Measurements from ENCODE around the gene MYH6. TPM values are rescaled to one million over a fixed set of nuclear protein-coding genes. Genes with fewer than 3 reads are reported as not detected.

Gene MYH6
- total RNA-seq, 2 experiments from 2014 or later, result 0.05 TPM; not detected in 1

DNA sequence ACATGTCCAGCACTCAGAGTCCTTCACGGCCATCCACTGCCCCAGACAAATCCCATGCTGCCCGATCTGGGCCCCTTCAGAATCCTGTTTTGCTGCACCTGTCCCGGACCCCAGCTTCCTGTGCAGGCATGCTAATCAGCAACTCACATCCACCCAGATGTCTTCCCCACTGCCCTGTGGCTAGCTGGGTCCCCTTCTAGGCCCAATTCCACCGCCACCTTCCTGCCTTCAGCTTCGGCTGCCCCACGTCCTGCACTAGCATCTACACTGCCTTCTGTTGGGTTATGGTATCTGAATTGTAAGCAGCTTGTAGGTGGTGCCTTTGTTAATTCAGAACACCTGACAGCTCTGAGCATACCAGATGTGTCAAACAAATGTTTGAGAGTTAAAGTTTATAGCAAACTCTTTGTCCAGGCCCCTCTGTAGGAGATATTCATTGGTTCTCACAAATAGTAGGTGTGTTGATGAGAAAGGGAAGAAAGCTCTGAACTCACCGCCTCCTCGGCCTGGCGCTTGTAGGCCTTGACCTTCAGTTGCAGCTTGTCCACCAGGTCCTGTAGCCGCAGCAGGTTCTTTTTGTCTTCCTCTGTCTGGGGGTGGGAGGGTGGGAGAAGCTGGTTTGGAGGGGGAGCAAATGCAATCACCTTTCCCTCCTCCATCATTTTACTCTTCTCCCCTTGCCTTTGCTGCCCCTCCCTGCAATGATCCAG, 25.2 kb downstream of the MYH6 start:
- POLR2A ChIA-PET, result no interaction called here
- Mint-ChIP-seq H3K9me3 (no peaks in the 10 kb centered on the region), H3K27me3 (peaks cover 7% of the 10 kb centered on the region), H3K4me1 (ENCODE audit: low read depth) (no peaks in the 10 kb centered on the region), H3K4me3 (no peak overlapping the region), H3K27ac (no peak overlapping the region), H3K36me3 (no peaks in the 10 kb centered on the region)
- CTCF ChIA-PET, result interaction anchor here (0.8 to 6.1 kb wide), 5 partner anchors 11 to 263 kb away, joined by 3 to 108 read pairs (median 3); no protein-coding TSS in a partner anchor
- DNase-seq, result no peak
- intact Hi-C loops (cut with micrococcal nuclease), result no loop called here

DNA sequence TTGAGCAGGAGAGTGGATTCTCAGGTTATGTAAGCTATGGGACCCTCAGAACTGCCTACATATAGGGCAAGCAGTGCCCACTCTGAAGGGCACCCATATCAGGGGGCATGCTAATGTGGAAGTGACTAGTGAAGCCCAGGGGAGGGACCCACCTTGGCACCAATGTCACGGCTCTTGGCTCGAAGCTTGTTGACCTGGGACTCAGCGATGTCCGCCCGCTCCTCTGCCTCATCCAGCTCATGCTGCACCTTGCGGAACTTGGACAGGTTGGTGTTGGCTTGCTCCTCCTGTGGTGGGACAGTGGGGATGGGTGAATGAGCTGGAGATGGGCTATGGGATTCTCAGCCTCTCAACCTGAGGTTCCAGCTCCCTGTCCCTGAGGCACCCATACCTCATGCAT, 25.8 kb downstream of the MYH6 start:
- Mint-ChIP-seq H3K4me1 (ENCODE audit: low read depth) (no peaks in the 10 kb centered on the region), H3K27me3 (peaks cover 7% of the 10 kb centered on the region), H3K9me3 (no peaks in the 10 kb centered on the region), H3K27ac (no peak overlapping the region), H3K4me3 (no peak overlapping the region), H3K36me3 (no peaks in the 10 kb centered on the region)
- DNase-seq, result no peak
- intact Hi-C loops (cut with micrococcal nuclease), result no loop called here
- POLR2A ChIA-PET, result no interaction called here
- CTCF ChIA-PET, result interaction anchor here (0.7 to 6.1 kb wide), 6 partner anchors 12 to 262 kb away, joined by 3 to 108 read pairs (median 3); no protein-coding TSS in a partner anchor

DNA sequence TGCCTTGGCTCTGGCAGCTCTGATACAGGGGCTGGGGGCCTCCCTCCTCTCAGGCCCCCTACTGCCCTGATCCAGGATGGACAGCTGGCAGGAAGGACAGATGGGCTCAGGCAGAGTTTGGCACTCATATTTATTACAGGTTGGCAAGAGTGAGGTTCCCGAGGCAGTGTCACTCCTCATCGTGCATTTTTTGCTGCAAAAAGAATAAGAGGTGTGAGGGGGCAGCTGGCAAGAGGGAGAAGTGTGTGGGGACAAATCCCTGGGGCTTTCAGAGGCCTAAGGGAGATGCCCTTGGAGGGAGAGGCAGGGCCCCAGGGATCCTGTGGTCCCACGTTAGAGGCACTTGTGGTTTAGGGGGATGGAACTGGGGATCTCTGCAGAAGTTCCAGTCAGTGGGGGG, 26.2 kb downstream of the MYH6 start:
- ChIA-PET POLR2A (no interaction called here), CTCF (interaction anchor here (0.7 to 6.1 kb wide), 4 partner anchors 13 to 262 kb away, joined by 3 to 108 read pairs (median 4); no protein-coding TSS in a partner anchor)
- H3K36me3 Mint-ChIP-seq, result no peaks in the 10 kb centered on the region
- H3K4me3 Mint-ChIP-seq, result no peak overlapping the region
- no peaks in the 10 kb centered on the region for H3K4me1 Mint-ChIP-seq (ENCODE audit: low read depth)
- no peaks in the 10 kb centered on the region for H3K9me3 Mint-ChIP-seq
- no peak for DNase-seq
- intact Hi-C loops (cut with micrococcal nuclease), result no loop called here
- H3K27me3 Mint-ChIP-seq, result peaks cover 7% of the 10 kb centered on the region
- H3K27ac Mint-ChIP-seq, result no peak overlapping the region

DNA sequence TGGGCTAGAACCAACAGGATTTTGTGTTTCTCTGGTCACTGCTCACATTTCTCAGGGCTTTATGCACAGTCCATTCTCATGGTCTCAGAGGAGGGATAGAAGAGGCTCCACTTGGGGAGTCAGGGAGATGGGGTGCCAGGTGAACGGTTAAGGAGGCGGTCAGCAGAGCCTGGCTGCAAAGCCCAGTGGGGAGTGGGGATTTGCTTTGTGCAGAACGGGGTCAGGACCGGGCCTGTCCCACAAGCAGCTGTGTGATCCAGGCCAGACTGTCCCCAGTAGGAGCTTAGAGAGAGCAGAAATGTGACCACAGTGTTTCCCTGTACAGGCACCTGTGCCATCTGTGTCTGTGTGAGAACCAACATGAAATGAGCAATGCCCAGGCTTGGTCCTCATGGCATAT, 27.1 kb downstream of the MYH6 start:
- Mint-ChIP-seq H3K4me3 (no peak overlapping the region), H3K4me1 (ENCODE audit: low read depth) (no peaks in the 10 kb centered on the region), H3K36me3 (no peaks in the 10 kb centered on the region), H3K9me3 (no peaks in the 10 kb centered on the region), H3K27me3 (peaks cover 7% of the 10 kb centered on the region), H3K27ac (no peak overlapping the region)
- CTCF ChIA-PET, result interaction anchor here (1.0 to 6.1 kb wide), 20 partner anchors 8 to 261 kb away, joined by 3 to 108 read pairs (median 8); partner anchors contain the start of gene PABPN1
- no peak for DNase-seq
- POLR2A ChIA-PET, result interaction anchor here (1.0 kb wide), 1 partner anchor 56 kb away, joined by 3 read pairs; no protein-coding TSS in a partner anchor
- intact Hi-C loops (cut with micrococcal nuclease), result loop anchor here (1.0 kb wide), 2 partner anchors 53 to 116 kb away; no protein-coding TSS in a partner anchor

DNA sequence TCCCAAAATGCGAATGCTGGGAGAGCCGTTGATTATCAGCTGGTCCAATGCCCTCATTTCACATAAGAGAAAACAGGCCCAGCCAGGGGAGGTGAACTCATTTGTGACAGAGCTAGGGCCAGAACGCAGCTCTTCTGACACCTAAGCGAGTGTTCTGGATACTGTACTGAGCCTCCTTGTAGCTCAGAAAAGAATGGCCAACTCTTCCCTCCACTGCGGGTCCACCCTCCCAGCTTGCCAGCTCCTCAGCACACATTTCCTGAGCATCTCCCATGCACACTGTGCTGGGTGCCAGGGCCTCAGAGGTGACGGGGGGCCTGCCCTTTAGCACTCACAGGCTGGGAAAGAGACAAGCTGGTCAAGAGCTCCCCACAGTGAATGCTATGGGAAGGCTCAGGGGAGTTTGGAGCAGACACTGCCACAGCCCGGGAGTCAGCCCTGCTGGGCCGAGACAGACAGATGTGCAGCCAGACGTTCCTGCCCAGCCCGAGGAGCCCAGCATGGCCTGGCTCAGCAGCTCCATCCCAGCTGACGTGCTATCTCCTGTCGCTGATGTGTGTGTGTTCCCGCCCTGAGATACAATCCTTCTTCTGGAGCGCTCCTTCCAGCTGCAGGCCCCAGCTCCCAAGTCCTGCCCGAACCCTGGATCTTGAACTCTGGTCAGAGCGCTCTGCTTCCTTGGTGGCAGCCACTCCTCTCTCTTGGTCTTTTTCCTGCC, 27.7 kb downstream of the MYH6 start:
- H3K27ac Mint-ChIP-seq, result no peak overlapping the region
- no peaks in the 10 kb centered on the region for H3K4me1 Mint-ChIP-seq (ENCODE audit: low read depth)
- H3K36me3 Mint-ChIP-seq, result no peaks in the 10 kb centered on the region
- peaks cover 7% of the 10 kb centered on the region for H3K27me3 Mint-ChIP-seq
- no peak overlapping the region for H3K4me3 Mint-ChIP-seq
- CTCF ChIA-PET, result interaction anchor here (0.7 to 6.1 kb wide), 43 partner anchors 9 to 281 kb away, joined by 3 to 108 read pairs (median 5); partner anchors contain the start of genes PABPN1, PPP1R3E and SLC22A17
- POLR2A ChIA-PET, result interaction anchor here (0.9 to 1.0 kb wide), 2 partner anchors 53 to 55 kb away, joined by 3 read pairs; no protein-coding TSS in a partner anchor
- intact Hi-C loops (cut with micrococcal nuclease), result loop anchor here (1.0 kb wide), 2 partner anchors 52 to 115 kb away; no protein-coding TSS in a partner anchor
- no peak for DNase-seq
- no peaks in the 10 kb centered on the region for H3K9me3 Mint-ChIP-seq

DNA sequence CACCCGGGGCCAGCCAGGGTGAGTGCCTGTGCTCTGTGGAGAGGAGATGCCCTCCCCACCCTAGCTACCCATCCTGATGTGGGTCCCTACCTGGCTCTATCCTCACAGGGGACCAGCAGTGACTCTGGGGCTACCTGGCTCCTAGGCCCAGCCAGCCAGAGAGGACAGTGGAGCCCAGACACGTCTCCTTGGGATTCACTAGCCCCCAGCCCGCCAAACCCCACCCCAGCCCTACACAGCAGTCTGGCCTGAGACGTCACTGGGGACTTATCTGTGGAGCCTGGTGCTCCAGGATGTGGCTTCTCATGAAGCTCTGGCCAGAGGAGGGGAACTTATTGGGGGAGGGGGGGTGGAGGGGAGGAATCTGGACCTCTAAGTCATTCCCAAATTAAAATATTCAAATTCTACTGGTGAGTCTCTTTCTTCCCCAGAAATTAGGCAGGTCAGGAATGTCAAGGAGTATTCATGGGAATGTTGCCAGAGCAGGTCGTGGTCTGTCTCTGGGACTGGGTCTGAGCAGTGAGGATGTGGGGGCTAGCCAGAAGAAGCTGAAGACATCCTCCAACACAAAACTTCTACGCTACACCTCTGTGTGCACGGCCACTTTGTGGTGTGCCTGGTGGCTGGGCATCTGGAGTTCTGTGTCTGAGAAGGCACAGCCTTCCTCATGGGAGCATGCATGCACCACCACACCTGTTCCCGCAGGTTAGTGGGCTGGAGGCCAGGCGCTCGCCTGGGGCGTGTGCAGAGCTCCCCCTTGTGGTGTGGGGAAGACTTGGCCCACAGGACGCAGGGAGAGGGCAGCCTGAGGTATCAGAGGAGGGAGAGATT, 28.5 kb downstream of the MYH6 start:
- no peak overlapping the region for H3K27ac Mint-ChIP-seq
- ChIA-PET POLR2A (interaction anchor here (0.9 to 1.7 kb wide), 2 partner anchors 53 kb away, joined by 3 to 5 read pairs; no protein-coding TSS in a partner anchor), CTCF (interaction anchor here (0.7 to 6.1 kb wide), 43 partner anchors 9 to 280 kb away, joined by 3 to 108 read pairs (median 5); partner anchors contain the start of genes PABPN1, PPP1R3E and SLC22A17)
- no peaks in the 10 kb centered on the region for H3K4me1 Mint-ChIP-seq (ENCODE audit: low read depth)
- H3K36me3 Mint-ChIP-seq, result no peaks in the 10 kb centered on the region
- intact Hi-C loops (cut with micrococcal nuclease), result loop anchor here (1.0 kb wide), 2 partner anchors 51 to 114 kb away; no protein-coding TSS in a partner anchor
- H3K4me3 Mint-ChIP-seq, result no peak overlapping the region
- DNase-seq, result peak; percentile 73
- H3K27me3 Mint-ChIP-seq, result peaks cover 7% of the 10 kb centered on the region
- no peaks in the 10 kb centered on the region for H3K9me3 Mint-ChIP-seq

DNA sequence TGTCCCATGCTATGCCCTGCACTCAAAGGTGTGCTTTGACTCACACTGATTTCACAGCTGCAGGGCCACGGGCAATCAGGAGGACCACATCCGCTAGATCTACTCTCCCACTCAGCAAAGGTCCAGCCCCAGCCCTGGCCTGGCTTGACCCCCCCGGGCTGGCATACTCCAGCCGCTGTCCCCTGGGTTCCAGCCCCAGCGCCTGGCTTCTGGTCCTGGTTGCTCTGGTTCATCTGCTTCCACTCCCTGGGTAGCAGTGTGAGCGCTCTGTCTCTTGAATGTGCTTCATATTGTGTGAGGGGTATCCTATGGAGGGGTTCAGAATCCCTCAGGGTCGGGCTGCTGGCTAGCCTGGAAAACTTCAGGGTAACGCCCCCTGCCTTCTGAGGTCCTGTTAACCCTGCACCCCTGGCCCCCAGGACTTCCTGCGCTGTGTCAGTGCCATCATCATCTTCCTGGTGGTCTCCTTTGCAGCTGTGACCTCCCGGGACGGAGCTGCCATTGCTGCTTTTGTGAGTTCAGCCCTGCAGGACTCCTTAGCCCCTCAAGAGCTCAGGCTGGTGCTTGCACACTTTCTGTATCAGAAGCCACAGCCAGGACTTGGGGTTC, 29.4 kb downstream of the MYH6 start:
- Mint-ChIP-seq H3K27me3 (peaks cover 7% of the 10 kb centered on the region), H3K27ac (no peak overlapping the region), H3K36me3 (no peaks in the 10 kb centered on the region), H3K4me3 (no peak overlapping the region), H3K4me1 (ENCODE audit: low read depth) (no peaks in the 10 kb centered on the region), H3K9me3 (no peaks in the 10 kb centered on the region)
- CTCF ChIA-PET, result interaction anchor here (1.6 to 6.1 kb wide), 7 partner anchors 8 to 258 kb away, joined by 3 to 108 read pairs (median 9); no protein-coding TSS in a partner anchor
- POLR2A ChIA-PET, result interaction anchor here (1.7 kb wide), 1 partner anchor 52 kb away, joined by 5 read pairs; no protein-coding TSS in a partner anchor
- DNase-seq, result no peak
- intact Hi-C loops (cut with micrococcal nuclease), result no loop called here

DNA sequence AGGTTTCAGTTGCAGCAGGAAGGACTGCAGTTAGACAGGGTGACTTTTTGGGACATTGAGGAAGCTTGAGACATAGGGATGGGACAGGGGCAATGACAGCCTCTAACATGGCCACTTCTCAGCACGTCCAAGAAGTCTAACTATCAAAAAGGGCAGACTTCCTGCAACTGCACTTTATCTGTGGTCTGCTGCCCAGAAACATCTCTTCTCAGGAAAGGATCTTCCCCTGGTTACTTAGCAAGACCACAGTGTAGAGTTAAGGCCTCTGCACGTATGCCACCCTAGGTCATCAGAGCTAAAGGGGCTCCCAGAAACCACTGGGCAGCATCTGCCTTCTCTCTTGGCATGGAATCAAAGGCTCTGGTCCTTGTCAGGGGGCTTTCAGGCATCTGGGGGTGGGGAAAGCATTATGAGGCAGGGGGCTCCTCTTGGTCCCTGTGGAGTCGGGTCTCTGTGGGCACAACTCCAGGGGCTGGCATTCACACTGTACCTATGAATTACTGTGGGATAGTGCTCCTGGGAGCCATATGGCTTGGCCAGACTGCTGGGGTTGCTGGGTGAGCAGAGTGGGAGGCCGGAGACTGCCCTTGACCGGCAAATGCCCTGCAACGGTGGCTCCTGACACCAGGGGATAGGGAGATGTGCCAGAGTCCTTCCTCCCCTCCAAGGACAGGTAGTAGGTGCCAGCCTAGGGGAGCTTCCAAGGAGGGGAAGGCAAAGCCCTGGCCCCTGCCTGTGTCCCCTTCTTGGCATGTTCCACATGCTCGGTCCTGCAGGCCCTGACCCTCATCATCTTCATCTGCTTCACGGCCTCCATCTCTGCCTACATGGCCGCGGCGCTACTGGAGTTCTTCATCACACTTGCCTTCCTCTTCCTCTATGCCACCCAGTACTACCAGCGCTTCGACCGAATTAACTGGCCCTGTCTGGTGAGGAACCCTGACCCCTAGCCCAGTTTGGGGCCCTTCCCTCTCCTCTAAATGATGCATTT, 30.2 kb downstream of the MYH6 start:
- ChIA-PET POLR2A (interaction anchor here (1.7 kb wide), 1 partner anchor 51 kb away, joined by 5 read pairs; no protein-coding TSS in a partner anchor), CTCF (interaction anchor here (1.2 to 6.1 kb wide), 3 partner anchors 7 to 50 kb away, joined by 3 to 108 read pairs (median 21); no protein-coding TSS in a partner anchor)
- Mint-ChIP-seq H3K27me3 (peaks cover 7% of the 10 kb centered on the region), H3K4me3 (no peak overlapping the region), H3K36me3 (no peaks in the 10 kb centered on the region), H3K27ac (no peak overlapping the region), H3K9me3 (no peaks in the 10 kb centered on the region), H3K4me1 (ENCODE audit: low read depth) (no peaks in the 10 kb centered on the region)
- intact Hi-C loops (cut with micrococcal nuclease), result no loop called here
- DNase-seq, result no peak

DNA sequence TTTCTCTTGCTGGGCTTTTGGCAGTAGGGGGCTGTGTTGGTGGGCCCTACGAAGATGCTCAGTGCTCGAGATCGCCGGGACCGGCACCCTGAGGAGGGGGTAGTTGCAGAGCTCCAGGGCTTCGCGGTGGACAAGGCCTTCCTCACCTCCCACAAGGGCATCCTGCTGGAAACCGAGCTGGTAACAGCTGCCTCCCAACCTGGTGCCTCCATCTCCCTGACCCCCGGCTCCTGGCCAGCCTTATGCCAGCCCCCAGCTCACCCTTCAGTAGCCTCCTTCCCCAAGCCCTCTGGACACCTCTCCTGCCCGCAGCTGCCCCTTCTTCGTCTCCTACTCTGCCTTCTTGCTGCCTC, 30.9 kb downstream of the MYH6 start:
- intact Hi-C loops (cut with micrococcal nuclease), result no loop called here
- no peaks in the 10 kb centered on the region for H3K36me3 Mint-ChIP-seq
- ChIA-PET POLR2A (no interaction called here), CTCF (interaction anchor here (1.2 kb wide), 1 partner anchor 9 kb away, joined by 3 read pairs; no protein-coding TSS in a partner anchor)
- H3K4me1 Mint-ChIP-seq (ENCODE audit: low read depth), result no peaks in the 10 kb centered on the region
- H3K9me3 Mint-ChIP-seq, result no peaks in the 10 kb centered on the region
- no peak overlapping the region for H3K4me3 Mint-ChIP-seq
- peaks cover 7% of the 10 kb centered on the region for H3K27me3 Mint-ChIP-seq
- no peak for DNase-seq
- no peak overlapping the region for H3K27ac Mint-ChIP-seq

DNA sequence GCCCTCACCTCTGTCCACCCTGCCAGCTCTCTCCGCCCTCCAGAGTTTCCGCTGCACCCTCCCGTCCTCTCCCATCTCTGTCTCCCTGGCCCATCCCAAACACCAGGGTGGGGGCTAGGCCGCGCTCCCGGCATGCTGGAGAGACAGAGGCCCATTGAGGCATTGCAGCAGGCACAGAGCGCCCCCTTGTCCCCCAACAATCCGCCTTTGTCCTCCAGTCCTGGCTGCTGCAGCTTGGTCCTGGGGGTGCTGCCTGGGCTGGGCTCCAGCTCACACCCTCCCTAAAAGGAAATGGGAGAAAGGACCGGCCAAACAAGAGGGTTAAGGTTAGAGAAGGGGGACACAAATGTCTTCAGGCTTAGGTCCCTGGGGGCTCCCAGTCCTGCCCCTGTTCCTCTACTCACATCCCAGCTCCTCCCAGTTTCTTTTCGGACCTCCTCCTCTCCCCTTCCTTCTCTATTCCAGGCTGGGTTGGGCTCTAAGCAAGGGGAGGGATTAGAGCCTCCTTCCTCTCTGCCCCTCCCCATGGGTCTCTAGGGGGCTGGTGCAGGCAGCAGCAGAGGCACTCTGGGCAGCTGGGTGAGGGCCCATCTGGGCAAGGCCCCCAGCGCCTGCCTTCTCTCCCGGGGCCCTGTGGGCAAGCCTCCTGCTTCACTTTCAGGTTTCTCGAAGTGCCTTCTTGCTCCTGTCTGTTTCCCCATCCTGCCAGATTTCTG, 31.4 kb downstream of the MYH6 start, which contains the start of gene CMTM5:
TSS of gene CMTM5 (plus strand) at position 565 of the 716 bp plus-strand sequence. CDS start 206 bp downstream, outside the sequence.
- Mint-ChIP-seq H3K27ac (no peak within 1 kb of the TSS), H3K9me3 (no peaks in the 10 kb centered on the region), H3K4me3 (no peak within 1 kb of the TSS), H3K4me1 (ENCODE audit: low read depth) (no peaks in the 10 kb centered on the region), H3K36me3 (no peaks in the 10 kb centered on the region), H3K27me3 (peaks cover 7% of the 10 kb centered on the region)
- POLR2A ChIA-PET, result no interaction called here
- no peak for DNase-seq
- CTCF ChIA-PET, result interaction anchor here (1.0 to 1.2 kb wide), 2 partner anchors 9 to 255 kb away, joined by 3 to 4 read pairs; no protein-coding TSS in a partner anchor
- intact Hi-C loops (cut with micrococcal nuclease), result no loop called here
